T-cell (primary cell): ENCODE results near the gene CNP. TPM values are rescaled to one million over a fixed set of nuclear protein-coding genes. Genes with fewer than 3 reads are reported as not detected.

ENCODE experiments used
- ATAC-seq, 4 experiments: fragments of 200-7000 bp in 3 of 4; fragments of 150-1000 bp in 1 of 4; cut with Tn5 transposase; replicated peaks in 1 of 4; 1 replicate in 3 of 4; 2 replicates in 1 of 4; pipeline ENCODE4 v1.10.0; 2021; ENCODE audit warnings: moderate library complexity in 3 of 4, mild to moderate bottlenecking in 2 of 4, moderate number of reproducible peaks in 1 of 4
- CTCF ChIA-PET, 2 donors: fragments of 300-600 bp; sonication (Branson Sonifier 250); formaldehyde crosslinking; loops; one replicate each; lab custom pipeline; 2022; ENCODE audit warnings: antibody characterized with exemption in 2 of 2; lab: Charles Lee
- POLR2A ChIA-PET, 2 donors: fragments of 300-600 bp; sonication (Branson Sonifier 250); formaldehyde crosslinking; loops; one replicate each; lab custom pipeline; 2022; ENCODE audit warnings: antibody characterized with exemption in 2 of 2; lab: Charles Lee
- DNase-seq, 35 experiments: peaks; one replicate each; pipeline versions ENCODE4 v3.0.0 to v3.0.0-alpha.2; 2013 to 2023
- H3K27ac ChIP-seq: one replicate; pipeline ENCODE4 v1.5.1; 2013; ENCODE audit warnings: low read length
- H3K27me3 ChIP-seq, 2 experiments: replicated peaks in 1 of 2; 1 replicate in 1 of 2; 2 replicates in 1 of 2; pipeline versions ENCODE4 v1.6.1 to v1.7.0; 2013; ENCODE audit warnings: low read length in 1 of 2, mixed read lengths in 1 of 2; ENCODE audit not compliant: control insufficient read depth in 2 of 2, insufficient read depth in 2 of 2; ENCODE audit errors: extremely low read depth in 1 of 2
- H3K36me3 ChIP-seq, 2 donors: 1 replicate in 1 of 2; 2 replicates in 1 of 2; pipeline versions ENCODE4 v1.6.1 to v1.7.0; 2013; ENCODE audit warnings: low read length in 1 of 2; ENCODE audit not compliant: control insufficient read depth in 2 of 2, insufficient read depth in 1 of 2; ENCODE audit errors: extremely low read depth in 1 of 2
- H3K4me1 ChIP-seq, 2 experiments: 1 replicate in 1 of 2; 2 replicates in 1 of 2; pipeline versions ENCODE4 v1.6.1 to v1.7.0; 2013; ENCODE audit warnings: low read length in 2 of 2, mixed read lengths in 1 of 2; ENCODE audit not compliant: insufficient read depth in 2 of 2, control insufficient read depth in 1 of 2; ENCODE audit errors: extremely low read depth in 1 of 2
- H3K4me3 ChIP-seq, 2 donors: 1 replicate in 1 of 2; 2 replicates in 1 of 2; pipeline versions ENCODE4 v1.5.1 to v1.7.0; 2013; ENCODE audit warnings: mild to moderate bottlenecking in 2 of 2, low read length in 1 of 2, moderate library complexity in 1 of 2; ENCODE audit not compliant: control insufficient read depth in 1 of 2; ENCODE audit errors: extremely low read depth in 1 of 2
- H3K9me3 ChIP-seq: 2 replicates; pipeline ENCODE4 v1.7.0; 2013
- H3K27ac Mint-ChIP-seq, 2 donors: one replicate each; pipeline ENCODE4 v1.8.0; 2020 to 2021; ENCODE audit warnings: mild to moderate bottlenecking in 2 of 2, mixed read lengths in 2 of 2
- H3K27me3 Mint-ChIP-seq, 2 donors: one replicate each; pipeline ENCODE4 v1.8.0; 2021 to 2022; ENCODE audit warnings: mixed read lengths in 2 of 2
- H3K36me3 Mint-ChIP-seq: one replicate; pipeline ENCODE4 v1.8.0; 2021; ENCODE audit warnings: mixed read lengths
- H3K4me1 Mint-ChIP-seq, 3 donors: one replicate each; pipeline ENCODE4 v1.8.0; 2020 to 2022; ENCODE audit warnings: mixed read lengths in 3 of 3, mild to moderate bottlenecking in 1 of 3
- H3K4me3 Mint-ChIP-seq, 3 donors: one replicate each; pipeline ENCODE4 v1.8.0; 2020 to 2022; ENCODE audit warnings: mild to moderate bottlenecking in 3 of 3, mixed read lengths in 3 of 3, moderate library complexity in 3 of 3
- H3K9me3 Mint-ChIP-seq, 3 donors: one replicate each; pipeline ENCODE4 v1.8.0; 2020 to 2022; ENCODE audit warnings: mixed read lengths in 3 of 3
- WGBS: methylation state at CpG from one replicate; pipeline ENCODE4 v1.1.5; 2013; ENCODE audit warnings: missing lambda C conversion rate; ENCODE audit not compliant: insufficient coverage; 5-methylcytosine and 5-hydroxymethylcytosine counted together
- total RNA-seq, 35 experiments: library from RNA in 6 of 35; stranded (reverse) in 6 of 35; fragments of 120-200 nt in 1 of 35; gene quantifications; one replicate each; pipeline versions ENCODE4 v1.2.1 to v1.2.4 and lab custom pipeline; 2013 to 2026

Gene CNP
- total RNA-seq, 5 donors from 2014 or later (not counting 1 experiment from before 2014, with no cell fraction given) = 24.4 to 36.2 (median 34.3) TPM

DNA sequence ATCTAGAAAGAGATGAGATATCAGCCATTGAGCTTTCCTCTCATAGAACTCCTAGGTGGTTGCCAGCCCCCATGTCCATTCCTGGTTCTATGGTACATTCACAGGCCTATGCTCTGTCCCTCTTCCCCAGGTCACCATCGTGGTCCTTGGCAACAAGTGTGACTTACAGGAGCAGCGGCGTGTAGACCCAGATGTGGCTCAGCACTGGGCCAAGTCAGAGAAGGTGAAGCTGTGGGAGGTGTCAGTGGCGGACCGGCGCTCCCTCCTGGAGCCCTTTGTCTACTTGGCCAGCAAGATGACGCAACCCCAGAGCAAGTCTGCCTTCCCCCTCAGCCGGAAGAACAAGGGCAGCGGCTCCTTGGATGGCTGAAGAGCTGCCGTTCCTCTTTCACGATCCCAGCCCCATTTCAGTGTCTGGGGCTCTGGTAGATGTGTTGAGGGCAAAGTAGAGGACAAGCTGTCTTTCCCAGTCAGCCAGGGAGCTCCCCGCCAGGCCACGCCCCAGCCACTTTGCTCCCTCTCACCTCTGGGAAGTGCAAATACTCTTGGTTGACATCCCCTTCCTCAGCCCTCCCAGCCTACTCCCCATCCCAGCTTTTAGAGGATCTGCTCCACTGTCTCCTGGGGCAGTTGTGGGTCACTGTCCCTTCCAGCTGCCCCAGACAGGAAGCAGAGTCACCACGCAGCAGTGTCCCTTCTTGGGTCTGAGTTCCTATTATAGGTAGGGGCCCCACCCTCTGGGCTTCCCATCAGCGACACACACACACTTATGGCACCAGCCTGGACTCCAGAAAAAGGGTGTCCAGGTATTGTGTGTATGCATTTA lies 57.1 kb downstream of the CNP start:
- 97% methylated on average over 4 of the region's 15 CpGs for WGBS

DNA sequence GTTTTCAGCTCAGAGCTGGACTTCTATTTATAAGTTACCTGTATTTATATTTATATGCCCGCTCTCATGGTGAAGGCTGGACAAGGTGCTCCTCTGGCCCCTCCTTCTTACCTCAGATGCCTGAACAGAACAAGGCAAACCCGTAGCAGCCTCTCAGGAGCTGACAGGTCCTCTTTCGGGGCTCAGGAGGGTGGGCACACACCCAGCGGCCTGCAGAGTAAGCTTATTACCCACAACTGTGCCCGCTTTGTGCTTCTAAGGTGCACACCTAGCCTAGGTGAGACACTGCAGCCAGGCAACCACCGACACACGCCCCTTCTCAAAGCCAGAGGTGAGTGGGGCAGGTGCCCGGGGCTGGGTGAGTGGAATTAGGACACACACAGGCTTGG lies 58.6 kb downstream of the CNP start:
- Histone ChIP-seq H3K4me1 (peaks cover 9 to 20% of the 10 kb centered on the region in 2 experiments), H3K4me3 (no peak overlapping the region), H3K36me3 (peaks cover 7 to 28% of the 10 kb centered on the region in 2 donors), H3K27me3 (peaks cover 0 to 15% of the 10 kb centered on the region in 2 experiments), H3K27ac (no peak overlapping the region), H3K9me3 (no peaks in the 10 kb centered on the region)
- peaks cover 23 to 30% (median 25%) of the 10 kb centered on the region in 3 donors for H3K4me1 Mint-ChIP-seq
- 65% methylated on average over 4 of the region's 8 CpGs for WGBS
- H3K36me3 Mint-ChIP-seq = peaks cover 15% of the 10 kb centered on the region
- H3K27ac Mint-ChIP-seq = no peak overlapping the region
- peaks cover 0 to 3% of the 10 kb centered on the region in 2 donors for H3K27me3 Mint-ChIP-seq
- ChIA-PET CTCF (interaction anchor here (0.6 to 1.5 kb wide), 10 partner anchors 9 to 163 kb away, joined by 3 to 7 read pairs (median 3); no protein-coding TSS in a partner anchor), POLR2A (interaction anchor here in 1 of 2 donors (1.1 kb wide), 1 partner anchor 9 kb away, joined by 3 read pairs; no protein-coding TSS in a partner anchor)
- ATAC-seq (peak in 2 of 4 experiments; percentile 11 to 21), DNase-seq (no peak)
- H3K9me3 Mint-ChIP-seq = no peaks in the 10 kb centered on the region
- H3K4me3 Mint-ChIP-seq = no peak overlapping the region

More for the DNA sequence above, 57.1 kb downstream of the CNP start:
- no peak for ATAC-seq
- Histone ChIP-seq H3K4me1 (peaks cover 14 to 26% of the 10 kb centered on the region in 2 experiments), H3K9me3 (no peaks in the 10 kb centered on the region), H3K27ac (no peak overlapping the region), H3K36me3 (peaks cover 7 to 28% of the 10 kb centered on the region in 2 donors), H3K27me3 (peaks cover 0 to 13% of the 10 kb centered on the region in 2 experiments), H3K4me3 (no peak overlapping the region)
- peaks cover 30 to 40% (median 34%) of the 10 kb centered on the region in 3 donors for H3K4me1 Mint-ChIP-seq
- ChIA-PET POLR2A (interaction anchor here in 1 of 2 donors (0.6 kb wide), 1 partner anchor 58 kb away, joined by 3 read pairs; no protein-coding TSS in a partner anchor), CTCF (interaction anchor here (0.7 to 1.6 kb wide), 9 partner anchors 89 to 1108 kb away, joined by 3 to 6 read pairs (median 3); partner anchors contain the start of gene DHX58 (in 2 of the 2))
- H3K4me3 Mint-ChIP-seq = no peak overlapping the region
- H3K9me3 Mint-ChIP-seq = no peaks in the 10 kb centered on the region
- peaks cover 0 to 3% of the 10 kb centered on the region in 2 donors for H3K27me3 Mint-ChIP-seq
- no peak overlapping the region for H3K27ac Mint-ChIP-seq
- peak in 1 of 35 experiments; percentile 34 for DNase-seq
- peaks cover 15% of the 10 kb centered on the region for H3K36me3 Mint-ChIP-seq

DNA sequence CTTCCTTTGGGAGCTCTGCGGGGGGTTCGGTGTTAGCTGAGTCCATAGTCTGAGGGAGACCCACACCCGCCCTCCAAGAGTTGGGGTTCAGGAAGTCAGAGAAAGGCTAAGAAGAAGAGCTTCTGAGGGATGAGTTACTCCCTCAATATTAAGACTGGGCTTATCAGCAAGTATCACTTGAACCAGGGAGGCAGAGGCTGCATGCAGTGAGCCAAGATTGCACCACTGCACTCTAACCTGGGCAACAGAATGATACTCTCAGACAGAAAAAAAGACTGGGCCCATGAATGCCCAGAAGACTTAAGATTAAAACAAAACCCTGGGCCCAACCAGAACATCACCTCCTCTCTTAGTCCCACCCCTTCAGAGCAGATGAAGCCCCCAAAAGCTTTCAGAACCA lies 59.3 kb downstream of the CNP start:
- H3K27me3 Mint-ChIP-seq = peaks cover 0 to 3% of the 10 kb centered on the region in 2 donors
- peaks cover 6 to 13% of the 10 kb centered on the region in 2 experiments for H3K4me1 ChIP-seq
- DNase-seq (no peak), ATAC-seq (no peak)
- H3K36me3 Mint-ChIP-seq = peaks cover 15% of the 10 kb centered on the region
- WGBS = 96% methylated on average over 3 of the region's 3 CpGs
- no peak overlapping the region for H3K4me3 ChIP-seq
- peaks cover 7 to 28% of the 10 kb centered on the region in 2 donors for H3K36me3 ChIP-seq
- H3K27me3 ChIP-seq = peaks cover 0 to 15% of the 10 kb centered on the region in 2 experiments
- peaks cover 16 to 22% (median 17%) of the 10 kb centered on the region in 3 donors for H3K4me1 Mint-ChIP-seq
- no peaks in the 10 kb centered on the region for H3K9me3 Mint-ChIP-seq
- H3K27ac Mint-ChIP-seq = peak overlapping the region in 1 of 2 donors; percentile 28
- no peak overlapping the region for H3K27ac ChIP-seq
- H3K4me3 Mint-ChIP-seq = no peak overlapping the region
- no peaks in the 10 kb centered on the region for H3K9me3 ChIP-seq
- POLR2A ChIA-PET = interaction anchor here in 1 of 2 donors (0.5 to 1.1 kb wide), 2 partner anchors 10 to 67 kb away, joined by 3 read pairs; no protein-coding TSS in a partner anchor
- CTCF ChIA-PET = interaction anchor here (0.7 to 2.5 kb wide), 7 partner anchors 8 to 162 kb away, joined by 3 to 11 read pairs (median 3); partner anchors contain the start of gene DNAJC7 (in 1 of the 2)

- 76% methylated on average over 8 of the region's 17 CpGs for WGBS
- H3K4me3 Mint-ChIP-seq = no peak overlapping the region
- Histone ChIP-seq H3K4me3 (no peak overlapping the region), H3K4me1 (peaks cover 0 to 11% of the 10 kb centered on the region in 2 experiments), H3K9me3 (no peaks in the 10 kb centered on the region), H3K36me3 (peaks cover 6 to 26% of the 10 kb centered on the region in 2 donors), H3K27ac (no peak overlapping the region), H3K27me3 (peaks cover 0 to 15% of the 10 kb centered on the region in 2 experiments)
- DNase-seq = no peak
- no peak overlapping the region for H3K27ac Mint-ChIP-seq
- no peaks in the 10 kb centered on the region for H3K9me3 Mint-ChIP-seq
- ATAC-seq = no peak
- POLR2A ChIA-PET = no interaction called here
- H3K4me1 Mint-ChIP-seq = peaks cover 8 to 12% (median 9%) of the 10 kb centered on the region in 3 donors
- H3K27me3 Mint-ChIP-seq = peaks cover 0 to 3% of the 10 kb centered on the region in 2 donors
- peaks cover 14% of the 10 kb centered on the region for H3K36me3 Mint-ChIP-seq
- CTCF ChIA-PET = interaction anchor here (0.6 to 2.5 kb wide), 5 partner anchors 9 to 1736 kb away, joined by 3 to 11 read pairs (median 4); partner anchors contain the start of genes DHX58 (in 1 of the 2) and DNAJC7 (in 1 of the 2)
Measured at GRCh38 chr17:42026857-42027589, 60.4 kb downstream of the CNP start.

Other genes starting within 250 kb of the CNP start
- under 1 TPM in 3 of 5 donors, not detected in 2; 0.49 to 0.63 (median 0.53) TPM for gene HAP1, start 232.2 kb upstream of the CNP start, total RNA-seq
- 1 to 10 TPM; 1.1 to 4.8 (median 3.4) TPM for gene JUP, start 180.1 kb upstream of the CNP start, total RNA-seq
- 10 to 100 TPM in 1 of 5 donors, 1 to 10 TPM in 4; 2.9 to 11.0 (median 7.7) TPM for gene P3H4, start 154.8 kb upstream of the CNP start, total RNA-seq
- 1 to 10 TPM in 2 of 5 donors, under 1 TPM in 2, not detected in 1; 0.49 to 1.3 (median 1.1) TPM for gene FKBP10, start 153.8 kb upstream of the CNP start, total RNA-seq
- 10 to 100 TPM; 25.4 to 43.0 (median 33.4) TPM for gene NT5C3B, start 130.6 kb upstream of the CNP start, total RNA-seq
- not detected for gene KLHL10, start 129.0 kb upstream of the CNP start, total RNA-seq
- gene KLHL11, start 101.4 kb upstream of the CNP start, total RNA-seq = 10 to 100 TPM; 17.1 to 28.2 (median 18.6) TPM
- gene ACLY, start 47.8 kb upstream of the CNP start, total RNA-seq = 100 to 1,000 TPM in 1 of 5 donors, 10 to 100 TPM in 4; 69.1 to 101 (median 96.3) TPM
- gene ODAD4, start 36.2 kb upstream of the CNP start, total RNA-seq = 1 to 10 TPM in 1 of 5 donors, under 1 TPM in 3, not detected in 1; 0.22 to 2.0 (median 0.39) TPM
- gene DNAJC7, start 50.6 kb downstream of the CNP start, total RNA-seq = 100 to 1,000 TPM; 107 to 129 (median 112) TPM
- gene NKIRAS2, start 53.3 kb downstream of the CNP start, total RNA-seq = 10 to 100 TPM; 11.0 to 19.6 (median 18.4) TPM
- gene C17orf113, start 83.8 kb downstream of the CNP start, total RNA-seq = 1 to 10 TPM in 1 of 5 donors, under 1 TPM in 4; 0.35 to 1.1 (median 0.89) TPM
- gene ZNF385C, start 131.7 kb downstream of the CNP start, total RNA-seq = 1 to 10 TPM in 1 of 5 donors, under 1 TPM in 4; 0.16 to 1.0 (median 0.46) TPM
- gene DHX58, start 145.9 kb downstream of the CNP start, total RNA-seq = 10 to 100 TPM; 38.2 to 63.0 (median 41.7) TPM
- 10 to 100 TPM; 41.1 to 75.5 (median 61.1) TPM for gene KAT2A, start 154.6 kb downstream of the CNP start, total RNA-seq
- under 1 TPM in 2 of 5 donors, not detected in 3; 0.13 to 0.18 TPM for gene HSPB9, start 156.0 kb downstream of the CNP start, total RNA-seq
- gene RAB5C, start 188.2 kb downstream of the CNP start, total RNA-seq = 10 to 100 TPM; 72.3 to 85.9 (median 79.3) TPM
- under 1 TPM in 4 of 5 donors, not detected in 1; 0.06 to 0.35 (median 0.20) TPM for gene KCNH4, start 214.3 kb downstream of the CNP start, total RNA-seq
- not detected for gene HCRT, start 218.7 kb downstream of the CNP start, total RNA-seq
- 10 to 100 TPM; 15.8 to 26.2 (median 22.5) TPM for gene GHDC, start 227.7 kb downstream of the CNP start, total RNA-seq